IPS-20b (cell line): ENCODE measurements around the gene ACOXL.
"Not testable (repeated sequence)": the region's sequence is repeated elsewhere in the genome, so short reads cannot be mapped to it uniquely, and the experiment has no call there.

ENCODE experiments used
- H3K27ac ChIP-seq: one replicate; pipeline ENCODE4 v1.5.1; 2013; ENCODE audit warnings: low read length
- H3K27me3 ChIP-seq: 2 replicates; pipeline ENCODE4 v1.6.1; 2013; ENCODE audit warnings: mild to moderate bottlenecking, low read length, inconsistent platforms; ENCODE audit not compliant: insufficient read depth
- H3K36me3 ChIP-seq: 2 replicates; pipeline ENCODE4 v1.6.1; 2013; ENCODE audit warnings: low read depth, mild to moderate bottlenecking, inconsistent platforms, low read length, moderate library complexity; ENCODE audit not compliant: insufficient read depth
- H3K4me1 ChIP-seq: 2 replicates; pipeline ENCODE4 v1.6.1; 2013; ENCODE audit warnings: mild to moderate bottlenecking, control low read depth, inconsistent platforms, low read length, moderate library complexity; ENCODE audit not compliant: insufficient read depth
- H3K4me3 ChIP-seq: 2 replicates; pipeline ENCODE4 v1.5.1; 2013; ENCODE audit warnings: mild to moderate bottlenecking, low read length, inconsistent platforms
- H3K9ac ChIP-seq: 2 replicates; pipeline ENCODE4 v1.6.1; 2013; ENCODE audit warnings: low read depth, mild to moderate bottlenecking, inconsistent platforms, low read length, moderate library complexity
- H3K9me3 ChIP-seq: 2 replicates; pipeline ENCODE4 v1.6.1; 2013; ENCODE audit warnings: mild to moderate bottlenecking, low read depth, low read length, inconsistent platforms; ENCODE audit not compliant: insufficient read depth

The ACOXL gene

GRCh38 chr2:111044066-111044465 lies 311.7 kb downstream of the ACOXL start:
- H3K27ac ChIP-seq = no peak overlapping the region
- no peaks in the 10 kb centered on the region for H3K27me3 ChIP-seq
- H3K9me3 ChIP-seq = no peaks in the 10 kb centered on the region
- no peaks in the 10 kb centered on the region for H3K4me1 ChIP-seq
- H3K9ac ChIP-seq = no peak overlapping the region
- H3K36me3 ChIP-seq = no peaks in the 10 kb centered on the region
- no peak overlapping the region for H3K4me3 ChIP-seq

- H3K9ac ChIP-seq, H3K27me3 ChIP-seq, H3K9me3 ChIP-seq, H3K4me1 ChIP-seq, H3K27ac ChIP-seq, H3K36me3 ChIP-seq, H3K4me3 ChIP-seq: not testable (repeated sequence)
Measured at GRCh38 chr2:111045236-111045635, 312.9 kb downstream of the ACOXL start.

- Histone ChIP-seq H3K27me3 (no peaks in the 10 kb centered on the region), H3K9me3 (no peaks in the 10 kb centered on the region), H3K36me3 (no peaks in the 10 kb centered on the region), H3K9ac (no peak overlapping the region), H3K4me1 (no peaks in the 10 kb centered on the region), H3K27ac (no peak overlapping the region), H3K4me3 (no peak overlapping the region)
Measured at GRCh38 chr2:111045771-111046444, 313.5 kb downstream of the ACOXL start.

- Histone ChIP-seq H3K4me3 (no peak overlapping the region), H3K9me3 (no peaks in the 10 kb centered on the region), H3K36me3 (no peaks in the 10 kb centered on the region), H3K27ac (no peak overlapping the region), H3K9ac (no peak overlapping the region), H3K4me1 (no peaks in the 10 kb centered on the region), H3K27me3 (no peaks in the 10 kb centered on the region)
Measured at GRCh38 chr2:111046670-111047069, 314.3 kb downstream of the ACOXL start.

- Histone ChIP-seq H3K4me1 (no peaks in the 10 kb centered on the region), H3K27me3 (no peaks in the 10 kb centered on the region), H3K36me3 (no peaks in the 10 kb centered on the region), H3K27ac (no peak overlapping the region), H3K4me3 (no peak overlapping the region), H3K9me3 (no peaks in the 10 kb centered on the region), H3K9ac (no peak overlapping the region)
Measured at GRCh38 chr2:111048856-111049768, 316.7 kb downstream of the ACOXL start.

- H3K9me3 ChIP-seq = no peaks in the 10 kb centered on the region
- H3K36me3 ChIP-seq = no peaks in the 10 kb centered on the region
- no peaks in the 10 kb centered on the region for H3K4me1 ChIP-seq
- H3K4me3 ChIP-seq = no peak overlapping the region
- H3K9ac ChIP-seq = no peak overlapping the region
- H3K27me3 ChIP-seq = no peaks in the 10 kb centered on the region
- no peak overlapping the region for H3K27ac ChIP-seq
Measured at GRCh38 chr2:111049792-111050640, 317.6 kb downstream of the ACOXL start.

- no peaks in the 10 kb centered on the region for H3K4me1 ChIP-seq
- no peak overlapping the region for H3K9ac ChIP-seq
- H3K27ac ChIP-seq = no peak overlapping the region
- H3K4me3 ChIP-seq = no peak overlapping the region
- no peaks in the 10 kb centered on the region for H3K27me3 ChIP-seq
- no peaks in the 10 kb centered on the region for H3K36me3 ChIP-seq
- no peaks in the 10 kb centered on the region for H3K9me3 ChIP-seq
Measured at GRCh38 chr2:111050701-111051376, 318.5 kb downstream of the ACOXL start.

- H3K4me1 ChIP-seq = no peaks in the 10 kb centered on the region
Measured at GRCh38 chr2:111052621-111053020, 320.2 kb downstream of the ACOXL start.

GRCh38 chr2:111053266-111053665 lies 320.9 kb downstream of the ACOXL start:
- Histone ChIP-seq H3K4me1 (no peaks in the 10 kb centered on the region), H3K4me3 (no peak overlapping the region), H3K9me3 (no peaks in the 10 kb centered on the region), H3K27ac (no peak overlapping the region), H3K27me3 (no peaks in the 10 kb centered on the region), H3K36me3 (no peaks in the 10 kb centered on the region), H3K9ac (no peak overlapping the region)

More at GRCh38 chr2:111052621-111053020, 320.2 kb downstream of the ACOXL start:
- Histone ChIP-seq H3K9ac (no peak overlapping the region), H3K27me3 (no peaks in the 10 kb centered on the region), H3K36me3 (no peaks in the 10 kb centered on the region), H3K9me3 (no peaks in the 10 kb centered on the region), H3K27ac (no peak overlapping the region), H3K4me3 (no peak overlapping the region)

GRCh38 chr2:111053825-111054515 lies 321.6 kb downstream of the ACOXL start:
- H3K27me3 ChIP-seq = no peaks in the 10 kb centered on the region
- H3K4me3 ChIP-seq = no peak overlapping the region
- H3K9ac ChIP-seq = no peak overlapping the region
- no peaks in the 10 kb centered on the region for H3K4me1 ChIP-seq
- no peaks in the 10 kb centered on the region for H3K9me3 ChIP-seq
- no peaks in the 10 kb centered on the region for H3K36me3 ChIP-seq
- no peak overlapping the region for H3K27ac ChIP-seq
